HCT116 (cell line): ENCODE data around the gene PIP4K2B.

Experiments
- CTCF ChIP-seq, 3 experiments: fragments of 200-600 bp in 1 of 3; sonication (generic) in 1 of 3; IDR thresholded peaks in 2 of 3; conservative IDR thresholded peaks in 1 of 3; 2 replicates each; pipeline ENCODE4 v1.5.1; 2012 to 2017; ENCODE audit warnings: low read depth in 2 of 3, low read length in 2 of 3, antibody characterized with exemption in 1 of 3, borderline replicate concordance in 1 of 3, control low read depth in 1 of 3, mild to moderate bottlenecking in 1 of 3, mixed read lengths in 1 of 3, mixed run types in 1 of 3, moderate library complexity in 1 of 3; ENCODE audit not compliant: insufficient read depth in 1 of 3
- EGR1 ChIP-seq: IDR thresholded peaks from 2 replicates; pipeline ENCODE4 v1.6.1; 2012; ENCODE audit warnings: low read depth
- EZH2 ChIP-seq: fragments of 200-600 bp; sonication (generic); IDR thresholded peaks from 2 replicates; pipeline ENCODE4 v1.6.1; 2017; ENCODE audit warnings: antibody characterized with exemption, mixed run types
- EZH2phosphoT487 ChIP-seq: fragments of 200-600 bp; IDR thresholded peaks from 2 replicates; pipeline ENCODE4 v1.6.1; 2018; ENCODE audit warnings: antibody characterized with exemption, borderline replicate concordance
- JUND ChIP-seq: IDR thresholded peaks from 2 replicates; pipeline ENCODE4 v1.6.1; 2012
- POLR2A ChIP-seq: IDR thresholded peaks from 2 replicates; pipeline ENCODE4 v1.7.0; 2011; ENCODE audit warnings: borderline replicate concordance; ENCODE audit not compliant: insufficient read depth, insufficient read length; ENCODE audit errors: extremely low read depth
- POLR2AphosphoS5 ChIP-seq: IDR thresholded peaks from 2 replicates; pipeline ENCODE4 v1.6.1; 2011; ENCODE audit warnings: mild to moderate bottlenecking, low read depth, low read length, moderate library complexity
- RAD21 ChIP-seq: IDR thresholded peaks from 2 replicates; pipeline ENCODE4 v1.6.1; 2012; ENCODE audit warnings: low read depth, mild to moderate bottlenecking
- ZFX ChIP-seq: fragments of 450-650 bp; IDR thresholded peaks from 2 replicates; pipeline ENCODE4 v1.6.1; 2017
- TF ChIP-seq, protein P1 (sequence below): IDR thresholded peaks from 2 replicates; pipeline ENCODE4 v1.6.1; 2012; ENCODE audit warnings: low read depth

DNA sequence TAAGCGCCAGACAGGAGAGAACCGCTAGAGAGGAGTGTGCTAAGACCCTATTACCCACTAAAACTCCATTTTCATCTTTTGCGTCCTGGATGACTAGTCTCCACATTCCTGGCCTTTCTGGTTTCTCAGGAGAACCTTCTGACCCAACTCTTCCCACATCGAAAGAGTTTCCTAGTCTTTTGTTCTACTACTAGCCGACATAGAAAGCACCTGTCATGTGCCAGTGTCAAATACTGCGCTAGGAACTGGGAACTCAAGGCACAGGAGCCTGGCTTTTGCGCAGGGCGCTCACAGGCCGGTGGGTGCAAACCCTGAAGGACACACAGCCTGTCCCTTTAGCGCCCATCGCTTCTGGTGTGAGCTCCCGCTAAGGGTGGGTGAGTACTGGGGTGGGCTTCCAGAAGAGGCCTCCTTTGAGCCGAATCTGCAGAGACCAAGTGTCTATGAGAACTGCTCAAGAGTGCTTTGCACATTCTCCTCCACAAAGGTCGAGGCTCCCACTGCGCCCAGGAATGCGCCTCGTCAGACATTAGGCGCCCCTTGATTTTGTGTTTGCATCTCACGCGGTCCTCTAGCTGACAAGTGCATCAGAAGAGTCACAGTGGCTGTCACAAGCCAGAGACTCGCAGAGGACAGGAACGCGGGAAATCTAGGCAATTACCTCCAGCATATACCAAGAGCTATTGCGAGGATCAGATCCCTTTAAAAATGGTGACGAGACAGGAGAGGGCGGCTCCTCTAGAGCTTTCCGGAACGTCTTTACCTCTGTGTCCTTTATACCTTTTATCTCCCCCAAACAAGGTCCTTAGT lies 48.8 kb downstream of the PIP4K2B start:
- TF ChIP-seq CTCF (IDR thresholded peaks at IDR 0.05 in 2 of 3, conservative IDR thresholded peaks at IDR 0.05 in 1 of 3; ENCODE audit: borderline replicate concordance in 1 of 3, insufficient read depth in 1 of 3, low read depth in 2 of 3, low read length in 2 of 3) (no peak), EZH2phosphoT487 (no peak), JUND (no peak), RAD21 (no peak), EGR1 (no peak), EZH2 (no peak), POLR2A (peak; percentile 21), POLR2AphosphoS5 (0 out of 2 replicates have a peak, but pooled peaks have one; percentile 12), ZFX (no peak)
- TF ChIP-seq, protein P1, sequence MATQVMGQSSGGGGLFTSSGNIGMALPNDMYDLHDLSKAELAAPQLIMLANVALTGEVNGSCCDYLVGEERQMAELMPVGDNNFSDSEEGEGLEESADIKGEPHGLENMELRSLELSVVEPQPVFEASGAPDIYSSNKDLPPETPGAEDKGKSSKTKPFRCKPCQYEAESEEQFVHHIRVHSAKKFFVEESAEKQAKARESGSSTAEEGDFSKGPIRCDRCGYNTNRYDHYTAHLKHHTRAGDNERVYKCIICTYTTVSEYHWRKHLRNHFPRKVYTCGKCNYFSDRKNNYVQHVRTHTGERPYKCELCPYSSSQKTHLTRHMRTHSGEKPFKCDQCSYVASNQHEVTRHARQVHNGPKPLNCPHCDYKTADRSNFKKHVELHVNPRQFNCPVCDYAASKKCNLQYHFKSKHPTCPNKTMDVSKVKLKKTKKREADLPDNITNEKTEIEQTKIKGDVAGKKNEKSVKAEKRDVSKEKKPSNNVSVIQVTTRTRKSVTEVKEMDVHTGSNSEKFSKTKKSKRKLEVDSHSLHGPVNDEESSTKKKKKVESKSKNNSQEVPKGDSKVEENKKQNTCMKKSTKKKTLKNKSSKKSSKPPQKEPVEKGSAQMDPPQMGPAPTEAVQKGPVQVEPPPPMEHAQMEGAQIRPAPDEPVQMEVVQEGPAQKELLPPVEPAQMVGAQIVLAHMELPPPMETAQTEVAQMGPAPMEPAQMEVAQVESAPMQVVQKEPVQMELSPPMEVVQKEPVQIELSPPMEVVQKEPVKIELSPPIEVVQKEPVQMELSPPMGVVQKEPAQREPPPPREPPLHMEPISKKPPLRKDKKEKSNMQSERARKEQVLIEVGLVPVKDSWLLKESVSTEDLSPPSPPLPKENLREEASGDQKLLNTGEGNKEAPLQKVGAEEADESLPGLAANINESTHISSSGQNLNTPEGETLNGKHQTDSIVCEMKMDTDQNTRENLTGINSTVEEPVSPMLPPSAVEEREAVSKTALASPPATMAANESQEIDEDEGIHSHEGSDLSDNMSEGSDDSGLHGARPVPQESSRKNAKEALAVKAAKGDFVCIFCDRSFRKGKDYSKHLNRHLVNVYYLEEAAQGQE: no peak
